HUES64 (cell line): ENCODE data around the gene H2BW2. TPM values are rescaled to one million over a fixed set of nuclear protein-coding genes. Genes with fewer than 3 reads are reported as not detected.
"Not testable (repeated sequence)": the region's sequence is repeated elsewhere in the genome, so short reads cannot be mapped to it uniquely, and the experiment has no call there.

Source experiments
- H3K27ac ChIP-seq: 2 replicates; pipeline ENCODE4 v1.7.0; 2013; ENCODE audit warnings: low read depth, low read length, inconsistent platforms
- H3K27me3 ChIP-seq: 2 replicates; pipeline ENCODE4 v1.6.1; 2013; ENCODE audit warnings: mild to moderate bottlenecking, low read length; ENCODE audit not compliant: insufficient read depth
- H3K36me3 ChIP-seq: 2 replicates; pipeline ENCODE4 v1.6.1; 2013; ENCODE audit warnings: mild to moderate bottlenecking, low read length; ENCODE audit not compliant: insufficient read depth
- H3K4me1 ChIP-seq: 2 replicates; pipeline ENCODE4 v1.6.1; 2013; ENCODE audit warnings: mild to moderate bottlenecking, low read length, moderate library complexity; ENCODE audit not compliant: insufficient read depth
- H3K4me3 ChIP-seq: 2 replicates; pipeline ENCODE4 v1.5.1; 2013; ENCODE audit warnings: mild to moderate bottlenecking, low read length, moderate library complexity
- H3K9ac ChIP-seq: 2 replicates; pipeline ENCODE4 v1.6.1; 2013; ENCODE audit warnings: mild to moderate bottlenecking, low read depth, low read length
- H3K9me3 ChIP-seq: 2 replicates; pipeline ENCODE4 v1.6.1; 2013; ENCODE audit warnings: low read depth, low read length; ENCODE audit not compliant: insufficient read depth
- WGBS: fragments of 150-250, 120-280 bp; methylation state at CpG from one replicate; pipeline ENCODE4 v1.1.7; 2013; ENCODE audit warnings: missing lambda C conversion rate; 5-methylcytosine and 5-hydroxymethylcytosine counted together
- polyA plus RNA-seq, 2 experiments: library from polyadenylated mRNA; stranded (reverse); fragments of 50-300 nt; gene quantifications; one replicate each; pipeline ENCODE4 v1.2.3, GENCODE V29; 2013

Gene H2BW2
- polyA plus RNA-seq (2013, experiment 1 of 2), result not detected
- polyA plus RNA-seq (2013, experiment 2 of 2), result not detected

DNA sequence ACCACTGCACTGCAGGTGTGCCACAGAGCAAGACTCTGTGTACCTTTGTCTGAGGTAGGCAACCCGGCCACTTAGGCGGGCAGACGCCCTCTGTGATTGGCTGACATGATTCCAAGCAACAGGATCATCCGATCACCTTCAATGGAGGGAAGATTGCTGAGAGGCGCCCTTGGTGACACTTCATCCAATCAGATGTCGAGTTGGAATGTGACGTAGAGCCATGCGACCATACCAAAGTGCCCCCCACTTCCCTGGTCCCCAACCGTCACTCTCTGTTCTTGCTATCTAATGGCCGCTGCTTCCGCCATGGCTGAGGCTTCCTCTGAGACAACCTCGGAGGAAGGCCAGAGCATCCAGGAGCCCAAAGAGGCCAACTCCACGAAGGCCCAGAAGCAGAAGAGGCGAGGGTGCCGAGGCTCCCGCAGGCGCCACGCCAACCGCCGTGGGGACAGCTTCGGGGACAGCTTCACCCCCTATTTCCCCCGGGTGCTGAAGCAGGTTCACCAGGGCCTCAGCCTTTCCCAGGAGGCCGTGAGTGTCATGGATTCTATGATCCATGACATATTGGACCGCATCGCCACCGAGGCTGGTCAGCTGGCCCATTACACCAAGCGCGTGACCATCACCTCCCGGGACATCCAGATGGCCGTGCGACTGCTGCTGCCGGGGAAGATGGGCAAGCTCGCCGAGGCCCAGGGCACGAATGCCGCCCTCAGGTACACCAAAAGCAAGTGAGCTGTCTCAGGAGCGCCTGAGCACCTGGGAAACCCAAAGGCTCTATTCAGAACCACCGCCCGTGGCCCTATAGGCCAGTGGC, at the start of gene H2BW2:
Gene H2BW2, plus strand, starts transcription at position 268 of the 817 bp plus-strand sequence. Its CDS starts 39 bp downstream, at position 307.
- Histone ChIP-seq H3K9me3 (no peaks in the 10 kb centered on the region), H3K36me3 (no peaks in the 10 kb centered on the region), H3K9ac (no peak within 1 kb of the TSS), H3K4me3 (no peak within 1 kb of the TSS), H3K27ac (no peak within 1 kb of the TSS), H3K27me3 (no peaks in the 10 kb centered on the region), H3K4me1 (no peaks in the 10 kb centered on the region)
- WGBS, result 94% methylated on average over 39 of the region's 39 CpGs

DNA sequence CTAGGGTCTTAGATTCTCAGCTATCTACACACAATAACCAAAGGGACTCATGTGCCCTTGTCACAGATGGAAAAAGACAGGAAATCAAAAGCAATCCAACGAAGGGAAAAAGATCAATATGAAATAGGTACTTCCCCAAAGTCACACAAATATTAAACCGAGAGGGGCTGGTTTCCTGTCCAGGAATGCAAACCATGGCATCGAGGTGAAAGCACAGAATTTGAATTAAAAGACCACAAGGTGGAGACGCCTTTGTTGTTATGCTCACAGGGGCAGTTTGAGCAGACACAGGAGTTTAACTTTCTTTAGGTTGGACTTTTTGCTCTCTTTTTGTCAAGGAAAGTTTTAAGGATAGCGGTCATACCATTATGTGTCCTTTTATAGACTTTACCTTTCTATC, 40.5 kb upstream of the H2BW2 start:
- Histone ChIP-seq H3K36me3 (no peaks in the 10 kb centered on the region), H3K9ac (no peak overlapping the region), H3K27ac (no peak overlapping the region), H3K27me3 (no peaks in the 10 kb centered on the region), H3K9me3 (no peaks in the 10 kb centered on the region), H3K4me3 (no peak overlapping the region), H3K4me1 (no peaks in the 10 kb centered on the region)
- WGBS, result 68% methylated on average over 4 of the region's 5 CpGs

DNA sequence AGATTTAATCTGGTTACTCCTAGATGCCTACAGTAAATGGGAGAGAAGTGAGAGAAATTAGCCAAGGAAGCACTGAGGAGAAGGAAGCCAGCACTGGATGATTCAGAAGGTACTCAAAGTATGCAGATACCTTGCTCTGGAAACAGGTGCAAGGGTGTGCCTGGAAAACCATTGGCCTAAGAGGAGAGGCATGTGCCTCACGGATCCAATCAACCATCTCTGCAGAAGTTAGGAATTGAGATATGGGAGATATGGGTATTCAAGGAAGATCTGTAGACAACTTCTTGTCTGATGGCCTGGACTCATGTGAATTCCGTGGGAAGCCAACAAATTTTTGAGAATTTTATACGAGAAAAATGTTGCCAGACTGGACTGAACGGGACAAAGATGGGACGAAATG, 30.9 kb upstream of the H2BW2 start:
- Histone ChIP-seq H3K4me3 (no peak overlapping the region), H3K36me3 (no peaks in the 10 kb centered on the region)
- 76% methylated on average over 5 of the region's 5 CpGs for WGBS

DNA sequence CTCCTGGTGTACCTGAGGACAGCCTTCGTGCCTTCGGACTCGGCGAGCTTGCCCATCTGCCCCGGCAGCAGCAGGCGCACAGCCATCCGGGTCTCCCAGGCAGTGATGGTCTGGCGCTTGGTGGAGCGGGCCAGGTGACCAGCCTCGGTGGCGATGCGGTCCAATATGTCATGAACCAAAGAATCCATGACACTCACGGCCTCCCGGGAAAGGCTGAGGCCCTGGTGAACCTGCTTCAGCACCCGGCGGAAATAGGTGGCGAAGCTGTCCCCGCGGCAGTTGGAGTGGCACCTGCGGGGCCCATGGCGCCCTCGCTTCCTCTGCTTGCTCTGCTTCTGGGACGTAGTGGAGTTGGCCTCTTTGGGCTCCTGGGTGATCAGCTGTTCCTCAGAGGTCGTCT, 26.6 kb upstream of the H2BW2 start:
- Histone ChIP-seq H3K4me3 (no peak overlapping the region), H3K27me3 (no peaks in the 10 kb centered on the region), H3K36me3 (no peaks in the 10 kb centered on the region), H3K4me1 (no peaks in the 10 kb centered on the region), H3K9ac (no peak overlapping the region), H3K9me3 (no peaks in the 10 kb centered on the region), H3K27ac (no peak overlapping the region)
- WGBS, result 96% methylated on average over 24 of the region's 24 CpGs

More for the DNA sequence above, 30.9 kb upstream of the H2BW2 start:
- no peaks in the 10 kb centered on the region for H3K9me3 ChIP-seq
- H3K27me3 ChIP-seq, result no peaks in the 10 kb centered on the region
- no peak overlapping the region for H3K9ac ChIP-seq
- H3K27ac ChIP-seq, result no peak overlapping the region
- H3K4me1 ChIP-seq, result no peaks in the 10 kb centered on the region

DNA sequence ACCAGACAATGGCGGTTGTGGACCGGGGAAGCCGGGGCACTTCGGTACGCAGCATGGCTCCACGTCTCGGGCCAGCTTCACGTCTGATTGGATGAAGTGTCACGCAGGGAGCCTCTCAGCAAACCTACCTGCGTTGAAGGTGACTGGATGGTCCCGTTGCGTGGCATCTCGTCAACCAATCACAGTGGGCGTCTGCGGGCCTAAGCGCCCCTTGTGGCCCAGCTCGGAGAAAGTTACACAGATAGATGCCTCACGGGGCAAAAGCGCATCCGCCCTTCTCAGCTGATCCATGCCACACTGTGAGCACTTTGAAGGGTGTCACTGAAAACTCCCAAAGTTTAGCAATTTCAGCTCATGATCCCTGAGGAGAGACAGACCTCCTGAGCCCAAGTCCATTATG, 26.1 kb upstream of the H2BW2 start, which contains the start of gene H2BW1:
Gene H2BW1, minus strand, starts transcription at position 103 of the 400 bp plus-strand sequence. CDS start 132 bp downstream, outside the sequence.
- Histone ChIP-seq H3K36me3 (no peaks in the 10 kb centered on the region), H3K27me3 (no peaks in the 10 kb centered on the region), H3K4me1 (no peaks in the 10 kb centered on the region), H3K9me3 (no peaks in the 10 kb centered on the region), H3K9ac (no peak within 1 kb of the TSS), H3K27ac (no peak within 1 kb of the TSS), H3K4me3 (no peak within 1 kb of the TSS)
- WGBS, result 96% methylated on average over 20 of the region's 20 CpGs

DNA sequence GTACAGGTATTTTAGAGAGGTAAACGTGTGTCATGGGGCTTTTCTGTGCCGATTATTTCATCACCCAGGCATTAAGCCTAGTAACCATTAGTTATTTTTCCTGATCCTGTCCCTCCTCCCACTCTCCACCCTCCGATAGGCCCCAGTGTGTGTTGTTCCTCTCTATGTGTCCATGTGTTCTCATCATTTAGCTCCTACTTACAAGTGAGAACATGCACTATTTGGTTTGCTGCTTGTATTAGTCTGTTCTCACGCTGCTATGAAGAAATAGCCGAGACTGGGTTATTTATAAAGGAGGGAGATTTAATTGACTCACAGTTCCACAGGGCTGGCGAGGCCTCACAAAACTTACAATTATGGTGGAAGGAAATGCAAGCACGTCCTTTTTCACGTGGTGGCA, 24.2 kb upstream of the H2BW2 start:
- not testable (repeated sequence) for H3K4me1 ChIP-seq, H3K4me3 ChIP-seq, H3K36me3 ChIP-seq, H3K9ac ChIP-seq, H3K27me3 ChIP-seq, H3K9me3 ChIP-seq, H3K27ac ChIP-seq
- 81% methylated on average over 7 of the region's 8 CpGs for WGBS

DNA sequence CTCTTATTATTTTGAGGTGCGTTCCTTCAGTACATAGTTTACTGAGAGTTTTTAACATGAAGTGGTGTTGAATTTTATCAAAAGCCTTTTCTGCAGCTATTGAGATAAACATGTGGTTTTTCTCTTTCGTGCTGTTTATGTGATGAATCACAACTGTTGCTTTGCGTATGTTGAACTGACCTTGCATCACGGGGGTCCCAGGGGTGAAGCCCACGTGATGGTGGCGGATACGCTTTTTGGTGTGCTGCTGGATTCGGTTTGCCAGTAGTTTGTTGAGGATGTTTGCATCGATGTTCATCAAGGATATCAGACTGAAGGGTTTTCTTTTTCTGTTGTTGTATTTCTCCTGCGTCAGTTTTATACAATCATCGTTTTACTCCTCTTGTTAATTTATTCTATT, 21.6 kb upstream of the H2BW2 start:
- no peaks in the 10 kb centered on the region for H3K4me1 ChIP-seq
- H3K27ac ChIP-seq, result no peak overlapping the region
- H3K9ac ChIP-seq, result no peak overlapping the region
- H3K36me3 ChIP-seq, result no peaks in the 10 kb centered on the region
- H3K27me3 ChIP-seq, result no peaks in the 10 kb centered on the region
- H3K4me3 ChIP-seq, result no peak overlapping the region
- H3K9me3 ChIP-seq, result no peaks in the 10 kb centered on the region
- WGBS, result 92% methylated on average over 11 of the region's 11 CpGs

DNA sequence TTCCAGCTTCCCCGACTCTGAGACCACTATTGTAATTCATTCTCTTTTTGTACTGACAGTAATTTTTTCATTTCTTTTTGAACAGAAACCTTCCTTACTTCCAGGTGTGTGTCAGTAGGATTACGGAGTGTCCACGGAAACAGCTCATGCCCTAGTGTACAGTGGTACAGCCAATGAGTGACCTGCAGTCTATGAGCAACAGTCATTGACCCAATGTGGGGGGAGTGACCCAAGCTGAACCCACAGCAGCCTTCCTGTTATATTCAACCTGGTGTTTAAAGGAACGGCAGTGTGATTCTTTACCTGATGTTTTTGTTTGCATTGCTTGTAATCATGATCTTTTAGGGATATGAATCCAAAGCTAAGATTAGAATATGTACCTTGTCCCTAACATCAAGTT, 1.2 kb downstream of the H2BW2 start:
- no peak overlapping the region for H3K4me3 ChIP-seq
- 94% methylated on average over 3 of the region's 4 CpGs for WGBS
- H3K9ac ChIP-seq, result no peak overlapping the region
- no peak overlapping the region for H3K27ac ChIP-seq
- H3K9me3 ChIP-seq, result no peaks in the 10 kb centered on the region
- H3K27me3 ChIP-seq, result no peaks in the 10 kb centered on the region
- H3K36me3 ChIP-seq, result no peaks in the 10 kb centered on the region
- H3K4me1 ChIP-seq, result no peaks in the 10 kb centered on the region

DNA sequence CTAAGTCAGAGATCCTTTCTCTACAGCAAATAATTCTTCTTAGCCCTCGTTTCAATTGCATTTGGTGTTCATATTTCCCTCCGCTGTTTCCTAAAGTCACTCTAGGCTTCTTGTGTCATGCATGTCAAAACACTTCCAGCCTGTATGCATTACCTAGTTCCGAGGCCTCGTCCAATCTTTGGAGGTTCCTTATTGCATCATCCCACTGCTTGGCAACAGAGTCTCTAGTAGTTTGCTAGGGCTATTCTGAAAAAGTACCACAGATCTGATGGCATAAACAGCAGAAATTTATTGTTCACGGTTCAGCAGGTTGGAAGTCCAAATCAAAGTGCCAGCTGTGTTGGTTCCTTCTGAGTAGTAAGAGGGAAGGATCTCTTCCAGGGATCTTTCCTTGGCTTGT, 5.9 kb downstream of the H2BW2 start:
- no peaks in the 10 kb centered on the region for H3K27me3 ChIP-seq
- H3K4me1 ChIP-seq, result no peaks in the 10 kb centered on the region
- no peak overlapping the region for H3K4me3 ChIP-seq
- H3K9me3 ChIP-seq, result no peaks in the 10 kb centered on the region
- H3K27ac ChIP-seq, result no peak overlapping the region
- no peaks in the 10 kb centered on the region for H3K36me3 ChIP-seq
- WGBS, result 91% methylated on average over 5 of the region's 5 CpGs
- no peak overlapping the region for H3K9ac ChIP-seq

DNA sequence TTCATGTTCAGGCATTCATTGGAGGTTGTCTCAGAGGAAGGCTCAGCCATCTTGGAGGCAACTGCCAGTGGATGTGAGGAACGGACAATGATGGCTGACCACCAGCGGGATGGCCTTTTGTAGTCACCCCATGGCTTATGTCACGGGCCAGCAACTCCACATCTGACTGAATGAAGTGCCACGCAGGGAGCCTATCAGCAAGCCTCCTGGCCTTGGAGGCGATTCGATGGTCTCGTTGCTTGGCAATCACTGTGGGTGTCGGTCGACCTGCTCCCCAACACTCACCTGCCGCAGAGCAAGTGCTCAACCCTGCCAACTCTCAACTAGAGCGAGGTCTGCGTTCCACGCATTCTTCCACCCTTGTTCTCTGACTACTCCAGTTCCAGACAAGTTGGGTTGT, 7.4 kb downstream of the H2BW2 start:
- H3K9ac ChIP-seq, result no peak overlapping the region
- H3K4me1 ChIP-seq, result no peaks in the 10 kb centered on the region
- H3K27ac ChIP-seq, result no peak overlapping the region
- H3K36me3 ChIP-seq, result no peaks in the 10 kb centered on the region
- H3K27me3 ChIP-seq, result no peaks in the 10 kb centered on the region
- 95% methylated on average over 13 of the region's 13 CpGs for WGBS
- no peaks in the 10 kb centered on the region for H3K9me3 ChIP-seq
- H3K4me3 ChIP-seq, result no peak overlapping the region

DNA sequence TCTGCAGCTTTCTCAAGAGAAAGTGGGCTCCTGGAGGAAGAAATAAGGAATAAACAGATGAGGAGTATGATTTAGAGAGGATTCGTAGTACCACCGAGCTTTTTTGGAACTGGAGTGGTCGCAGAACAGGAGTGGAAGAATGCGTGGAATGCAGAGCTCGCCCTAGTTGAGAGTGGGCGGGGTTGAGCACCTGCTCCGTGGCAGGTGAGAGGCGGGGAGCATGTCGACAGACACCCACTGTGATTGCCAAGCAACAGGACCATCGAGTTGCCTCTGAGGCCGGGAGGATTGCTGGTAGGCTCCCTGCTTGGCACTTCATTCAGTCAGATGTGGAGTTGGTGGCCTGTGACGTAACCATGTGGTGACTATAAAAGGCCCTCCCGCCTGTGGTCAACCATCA, 15.2 kb downstream of the H2BW2 start:
- H3K27ac ChIP-seq, H3K27me3 ChIP-seq, H3K4me3 ChIP-seq, H3K9ac ChIP-seq, H3K4me1 ChIP-seq, H3K36me3 ChIP-seq, H3K9me3 ChIP-seq: not testable (repeated sequence)
- no CpG with 5 or more reads among the region's 13 CpGs for WGBS

DNA sequence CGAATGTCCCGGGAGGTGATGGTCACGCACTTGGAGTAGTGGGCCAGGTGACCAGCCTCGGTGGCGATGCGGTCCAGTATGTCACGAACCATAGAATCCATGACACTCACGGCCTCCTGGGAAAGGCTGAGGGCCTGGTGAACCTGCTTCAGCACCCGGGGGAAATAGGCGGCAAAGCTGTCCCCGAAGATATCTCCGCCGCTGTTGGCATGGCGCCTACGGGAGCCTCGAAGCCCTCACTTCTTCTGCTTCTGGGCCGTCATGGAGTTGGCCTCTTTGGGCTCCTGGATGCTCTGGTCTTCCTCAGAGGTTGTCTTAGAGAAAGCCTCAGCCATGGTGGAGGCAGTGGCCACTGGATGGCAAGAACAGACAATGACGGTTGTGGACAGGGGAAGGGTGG, 22.9 kb downstream of the H2BW2 start:
- H3K9me3 ChIP-seq, H3K9ac ChIP-seq, H3K4me3 ChIP-seq, H3K4me1 ChIP-seq, H3K27me3 ChIP-seq, H3K36me3 ChIP-seq, H3K27ac ChIP-seq: not testable (repeated sequence)
- 98% methylated on average over 5 of the region's 18 CpGs for WGBS
